Esophagus squamous epithelium (tissue), 4 donors: ENCODE measurements around the gene PSEN1.

ENCODE experiments used
- POLR2A ChIP-seq, 4 donors: fragments of 450-650 bp; IDR thresholded peaks; one replicate each; pipeline ENCODE4 v1.6.1; 2017; ENCODE audit warnings: antibody characterized with exemption in 4 of 4, mild to moderate bottlenecking in 4 of 4, moderate library complexity in 3 of 4
- TF ChIP-seq, protein P1 (sequence below), 6 experiments: fragments of 450-650 bp in 4 of 6; fragments of 200-600 bp in 2 of 6; sonication (generic) in 2 of 6; IDR thresholded peaks; one replicate each; pipeline ENCODE4 v1.5.1; 2016 to 2019; ENCODE audit warnings: antibody characterized with exemption in 6 of 6, mild to moderate bottlenecking in 4 of 6, moderate library complexity in 4 of 6

DNA sequence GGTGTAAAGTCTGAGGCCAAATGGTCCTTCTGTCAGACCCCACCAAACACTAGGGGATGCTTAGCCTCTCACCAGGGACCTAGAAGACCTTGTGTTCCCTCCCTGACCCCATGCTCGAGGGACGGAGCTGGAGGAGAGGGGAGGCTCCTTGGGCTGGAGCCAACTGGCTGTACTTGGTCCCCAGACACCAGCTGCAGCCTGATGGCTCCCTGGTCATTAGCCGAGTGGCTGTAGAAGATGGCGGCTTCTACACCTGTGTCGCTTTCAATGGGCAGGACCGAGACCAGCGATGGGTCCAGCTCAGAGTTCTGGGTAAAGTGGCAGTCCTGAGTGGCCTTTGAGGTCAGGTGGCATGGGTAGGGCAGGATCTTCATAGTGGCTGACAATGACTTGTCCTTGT, 130.0 kb downstream of the PSEN1 start:
- no peak for TF ChIP-seq POLR2A (IDR thresholded peaks at IDR 0.05)
- TF ChIP-seq, protein P1, sequence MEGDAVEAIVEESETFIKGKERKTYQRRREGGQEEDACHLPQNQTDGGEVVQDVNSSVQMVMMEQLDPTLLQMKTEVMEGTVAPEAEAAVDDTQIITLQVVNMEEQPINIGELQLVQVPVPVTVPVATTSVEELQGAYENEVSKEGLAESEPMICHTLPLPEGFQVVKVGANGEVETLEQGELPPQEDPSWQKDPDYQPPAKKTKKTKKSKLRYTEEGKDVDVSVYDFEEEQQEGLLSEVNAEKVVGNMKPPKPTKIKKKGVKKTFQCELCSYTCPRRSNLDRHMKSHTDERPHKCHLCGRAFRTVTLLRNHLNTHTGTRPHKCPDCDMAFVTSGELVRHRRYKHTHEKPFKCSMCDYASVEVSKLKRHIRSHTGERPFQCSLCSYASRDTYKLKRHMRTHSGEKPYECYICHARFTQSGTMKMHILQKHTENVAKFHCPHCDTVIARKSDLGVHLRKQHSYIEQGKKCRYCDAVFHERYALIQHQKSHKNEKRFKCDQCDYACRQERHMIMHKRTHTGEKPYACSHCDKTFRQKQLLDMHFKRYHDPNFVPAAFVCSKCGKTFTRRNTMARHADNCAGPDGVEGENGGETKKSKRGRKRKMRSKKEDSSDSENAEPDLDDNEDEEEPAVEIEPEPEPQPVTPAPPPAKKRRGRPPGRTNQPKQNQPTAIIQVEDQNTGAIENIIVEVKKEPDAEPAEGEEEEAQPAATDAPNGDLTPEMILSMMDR (IDR thresholded peaks at IDR 0.05) = no peak
